ENCODE data around the gene AGBL4.

Gene AGBL4

DNA sequence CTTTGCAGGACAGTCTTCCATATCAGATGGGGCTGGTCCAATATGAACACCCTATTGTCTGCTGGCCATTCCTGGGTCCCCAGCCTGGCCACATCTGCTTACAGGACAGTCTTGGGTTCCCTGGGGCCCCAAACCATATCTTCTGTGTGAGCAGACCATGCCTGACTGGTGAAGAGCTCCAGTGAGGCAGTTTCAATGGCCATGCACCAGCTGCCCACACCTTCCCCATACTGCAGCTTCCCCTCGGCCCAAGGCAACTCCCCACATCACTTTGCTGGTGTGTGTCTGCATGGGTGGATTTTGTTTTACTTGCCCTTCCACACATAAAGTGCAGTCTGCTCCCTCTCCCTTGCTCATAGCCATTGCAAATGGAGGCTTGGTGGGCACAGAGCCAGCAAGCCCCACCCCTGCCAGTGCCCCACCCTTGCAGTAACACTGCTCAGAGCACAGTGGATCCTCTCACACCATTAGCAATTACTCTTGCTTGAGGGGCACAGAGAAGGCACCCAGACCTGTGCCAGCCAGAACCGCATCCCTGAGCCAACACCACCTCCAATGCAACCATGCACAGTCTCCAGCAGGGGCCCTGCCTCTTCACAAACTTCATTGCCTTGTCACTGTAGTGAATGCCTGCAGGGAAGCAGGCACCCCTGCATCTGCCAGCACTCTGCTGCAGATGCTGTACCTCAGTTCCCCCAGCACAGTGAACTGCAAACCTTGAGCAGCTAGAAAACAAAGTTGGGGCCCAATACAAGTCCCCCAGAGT lies 772.6 kb downstream of the AGBL4 start:
- no peak overlapping the region for H3K14ac ChIP-seq (ENCODE audit: low read length in 2 of 2)
- H2AK5ac ChIP-seq (ENCODE audit: low read length, severe bottlenecking), result no peak overlapping the region
- H3K27ac ChIP-seq (ENCODE audit: low read length, poor library complexity, severe bottlenecking), result no peak overlapping the region
- H3K9ac ChIP-seq (ENCODE audit: low read length), result no peak overlapping the region
- no peak overlapping the region for H3K4me2 ChIP-seq (ENCODE audit: low read length, poor library complexity, severe bottlenecking)
- no peak overlapping the region for H3K23ac ChIP-seq (ENCODE audit: low read length in 2 of 2)
- H3K4ac ChIP-seq (ENCODE audit: low read depth in 1 of 2, low read length in 2 of 2), result no peak overlapping the region
- H3K79me1 ChIP-seq (replicated peaks; ENCODE audit: low read length, poor library complexity, severe bottlenecking), result no peaks in the 10 kb centered on the region
- no peak overlapping the region for H3K18ac ChIP-seq (ENCODE audit: low read depth in 1 of 2, low read length in 2 of 2)
- no peaks in the 10 kb centered on the region for H3K27me3 ChIP-seq (ENCODE audit: control insufficient read depth in 1 of 2, insufficient read depth in 1 of 2, low read length in 2 of 2)
- H4K91ac ChIP-seq (ENCODE audit: low read length), result no peak overlapping the region
- no peak overlapping the region for H3K4me3 ChIP-seq (ENCODE audit: insufficient read depth in 1 of 2, low read depth in 1 of 2, low read length in 2 of 2)
- no peaks in the 10 kb centered on the region for H3K36me3 ChIP-seq (ENCODE audit: control insufficient read depth in 1 of 2, insufficient read depth in 2 of 2, low read depth in 1 of 2, low read length in 2 of 2)
- no peaks in the 10 kb centered on the region for H3K4me1 ChIP-seq (ENCODE audit: control insufficient read depth, insufficient read depth, low read depth, low read length)
- no peak overlapping the region for H2BK15ac ChIP-seq (ENCODE audit: low read depth, poor library complexity, severe bottlenecking)
- no peak overlapping the region for H2BK120ac ChIP-seq (ENCODE audit: low read depth, low read length)
- 55% methylated on average over 2 of the region's 2 CpGs for WGBS
- no peak overlapping the region for H4K8ac ChIP-seq (ENCODE audit: low read length)
- no peak overlapping the region for H2AFZ ChIP-seq (ENCODE audit: low read depth, low read length)
- no peak for DNase-seq
- H2BK12ac ChIP-seq (ENCODE audit: low read length in 2 of 2), result no peak overlapping the region
- peaks cover 48% of the 10 kb centered on the region for H3K9me3 ChIP-seq (ENCODE audit: control insufficient read depth, low read length)
- H2BK5ac ChIP-seq (ENCODE audit: low read depth, low read length, poor library complexity, severe bottlenecking), result no peak overlapping the region

DNA sequence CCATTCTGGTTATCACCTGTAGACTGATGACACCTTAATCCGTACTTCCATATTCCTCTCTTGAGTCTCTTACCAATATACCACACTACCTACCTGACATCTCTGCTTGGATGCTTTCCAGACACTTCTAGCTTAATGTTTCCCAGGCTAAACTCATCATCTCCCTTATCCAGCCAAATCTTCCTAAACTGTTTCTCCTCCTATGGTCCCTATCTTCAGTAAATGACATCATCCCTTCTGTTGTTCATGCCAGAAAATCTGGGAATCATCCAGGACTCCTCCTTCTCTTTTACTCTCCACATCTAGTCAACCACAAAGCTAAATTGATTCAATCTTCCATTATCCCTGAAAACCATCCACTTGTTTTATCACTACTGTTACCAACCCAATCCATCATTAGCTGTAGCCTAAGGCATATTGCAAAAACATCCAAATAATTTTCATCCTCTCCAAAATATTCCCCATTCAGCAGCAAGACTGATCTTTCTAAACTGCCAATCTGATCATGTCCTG lies 783.0 kb downstream of the AGBL4 start:
- Histone ChIP-seq H3K27ac (ENCODE audit: low read length, poor library complexity, severe bottlenecking) (no peak overlapping the region), H2AFZ (ENCODE audit: low read depth, low read length) (no peak overlapping the region), H3K4me1 (ENCODE audit: control insufficient read depth, insufficient read depth, low read depth, low read length) (no peaks in the 10 kb centered on the region), H3K18ac (ENCODE audit: low read depth in 1 of 2, low read length in 2 of 2) (no peak overlapping the region), H4K91ac (ENCODE audit: low read length) (no peak overlapping the region), H3K36me3 (ENCODE audit: control insufficient read depth in 1 of 2, insufficient read depth in 2 of 2, low read depth in 1 of 2, low read length in 2 of 2) (no peaks in the 10 kb centered on the region), H3K14ac (ENCODE audit: low read length in 2 of 2) (no peak overlapping the region), H3K9me3 (ENCODE audit: control insufficient read depth, low read length) (peaks cover 30% of the 10 kb centered on the region), H3K9ac (ENCODE audit: low read length) (no peak overlapping the region), H3K4ac (ENCODE audit: low read depth in 1 of 2, low read length in 2 of 2) (no peak overlapping the region), H3K4me2 (ENCODE audit: low read length, poor library complexity, severe bottlenecking) (no peak overlapping the region), H4K8ac (ENCODE audit: low read length) (no peak overlapping the region), H3K4me3 (ENCODE audit: insufficient read depth in 1 of 2, low read depth in 1 of 2, low read length in 2 of 2) (no peak overlapping the region), H2BK5ac (ENCODE audit: low read depth, low read length, poor library complexity, severe bottlenecking) (no peak overlapping the region), H2AK5ac (ENCODE audit: low read length, severe bottlenecking) (no peak overlapping the region), H2BK12ac (ENCODE audit: low read length in 2 of 2) (no peak overlapping the region), H2BK120ac (ENCODE audit: low read depth, low read length) (no peak overlapping the region), H3K23ac (ENCODE audit: low read length in 2 of 2) (no peak overlapping the region), H2BK15ac (ENCODE audit: low read depth, poor library complexity, severe bottlenecking) (no peak overlapping the region), H3K79me1 (replicated peaks; ENCODE audit: low read length, poor library complexity, severe bottlenecking) (no peaks in the 10 kb centered on the region), H3K27me3 (ENCODE audit: control insufficient read depth in 1 of 2, insufficient read depth in 1 of 2, low read length in 2 of 2) (no peaks in the 10 kb centered on the region)
- no peak for DNase-seq
- 55% methylated on average over 1 of the region's 1 CpG for WGBS

DNA sequence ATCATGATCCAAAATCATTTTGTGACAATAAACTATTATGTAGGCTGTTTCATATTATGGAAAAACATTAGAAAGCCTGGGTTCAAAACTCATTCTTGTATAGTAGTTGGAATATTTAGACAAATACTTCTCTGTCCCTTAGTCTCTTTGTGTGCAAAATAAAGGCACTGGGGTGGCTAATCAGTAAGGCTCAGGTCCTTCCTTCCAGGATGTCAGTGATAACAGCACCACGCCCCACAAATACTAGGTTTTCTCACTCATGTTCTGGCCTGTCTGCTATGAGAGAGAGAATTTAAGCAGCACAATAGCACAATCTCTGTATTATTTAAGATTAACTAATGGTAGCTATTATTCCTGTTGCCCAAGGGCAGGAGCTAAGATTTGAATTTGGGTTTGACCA lies 788.8 kb downstream of the AGBL4 start:
- no peak overlapping the region for H2AK5ac ChIP-seq (ENCODE audit: low read length, severe bottlenecking)
- H3K27me3 ChIP-seq (ENCODE audit: control insufficient read depth in 1 of 2, insufficient read depth in 1 of 2, low read length in 2 of 2), result no peaks in the 10 kb centered on the region
- peaks cover 20% of the 10 kb centered on the region for H3K9me3 ChIP-seq (ENCODE audit: control insufficient read depth, low read length)
- DNase-seq, result no peak
- no peak overlapping the region for H3K23ac ChIP-seq (ENCODE audit: low read length in 2 of 2)
- no peak overlapping the region for H4K8ac ChIP-seq (ENCODE audit: low read length)
- H3K4me3 ChIP-seq (ENCODE audit: insufficient read depth in 1 of 2, low read depth in 1 of 2, low read length in 2 of 2), result no peak overlapping the region
- no peaks in the 10 kb centered on the region for H3K4me1 ChIP-seq (ENCODE audit: control insufficient read depth, insufficient read depth, low read depth, low read length)
- H3K4ac ChIP-seq (ENCODE audit: low read depth in 1 of 2, low read length in 2 of 2), result no peak overlapping the region
- H4K91ac ChIP-seq (ENCODE audit: low read length), result no peak overlapping the region
- H2BK15ac ChIP-seq (ENCODE audit: low read depth, poor library complexity, severe bottlenecking), result no peak overlapping the region
- H3K14ac ChIP-seq (ENCODE audit: low read length in 2 of 2), result no peak overlapping the region
- H3K18ac ChIP-seq (ENCODE audit: low read depth in 1 of 2, low read length in 2 of 2), result no peak overlapping the region
- no peak overlapping the region for H3K9ac ChIP-seq (ENCODE audit: low read length)
- no peak overlapping the region for H2BK120ac ChIP-seq (ENCODE audit: low read depth, low read length)
- H3K36me3 ChIP-seq (ENCODE audit: control insufficient read depth in 1 of 2, insufficient read depth in 2 of 2, low read depth in 1 of 2, low read length in 2 of 2), result no peaks in the 10 kb centered on the region
- H2BK12ac ChIP-seq (ENCODE audit: low read length in 2 of 2), result no peak overlapping the region
- no peak overlapping the region for H2BK5ac ChIP-seq (ENCODE audit: low read depth, low read length, poor library complexity, severe bottlenecking)
- no peak overlapping the region for H3K4me2 ChIP-seq (ENCODE audit: low read length, poor library complexity, severe bottlenecking)
- no CpG with 5 or more reads among the region's 1 CpG for WGBS
- H3K27ac ChIP-seq (ENCODE audit: low read length, poor library complexity, severe bottlenecking), result no peak overlapping the region
- no peak overlapping the region for H2AFZ ChIP-seq (ENCODE audit: low read depth, low read length)
- H3K79me1 ChIP-seq (replicated peaks; ENCODE audit: low read length, poor library complexity, severe bottlenecking), result no peaks in the 10 kb centered on the region

DNA sequence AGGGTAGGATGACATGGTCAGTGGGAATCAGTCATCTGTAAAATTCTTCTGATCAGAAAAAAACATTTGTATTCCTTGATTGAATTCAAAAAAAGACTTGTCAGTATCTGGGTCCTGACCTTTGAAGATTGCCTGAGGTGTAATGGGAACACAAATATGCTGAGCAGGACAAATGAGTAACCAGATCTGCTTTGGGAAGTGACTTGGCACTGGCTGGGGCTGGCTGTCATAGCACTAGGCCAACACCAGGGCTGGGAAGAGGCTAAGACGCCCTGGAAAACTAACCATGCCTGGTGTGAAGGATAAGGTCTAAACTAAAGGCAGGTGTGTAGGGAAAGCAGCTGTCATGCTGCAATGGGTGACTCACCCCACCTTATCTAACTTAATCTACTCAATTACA lies 794.2 kb downstream of the AGBL4 start:
- H2AFZ ChIP-seq (ENCODE audit: low read depth, low read length), result no peak overlapping the region
- H2AK5ac ChIP-seq (ENCODE audit: low read length, severe bottlenecking), result no peak overlapping the region
- no peak overlapping the region for H2BK120ac ChIP-seq (ENCODE audit: low read depth, low read length)
- no peak overlapping the region for H2BK12ac ChIP-seq (ENCODE audit: low read length in 2 of 2)
- no peak overlapping the region for H4K91ac ChIP-seq (ENCODE audit: low read length)
- no peak for DNase-seq
- no peaks in the 10 kb centered on the region for H3K27me3 ChIP-seq (ENCODE audit: control insufficient read depth in 1 of 2, insufficient read depth in 1 of 2, low read length in 2 of 2)
- no peaks in the 10 kb centered on the region for H3K9me3 ChIP-seq (ENCODE audit: control insufficient read depth, low read length)
- H3K27ac ChIP-seq (ENCODE audit: low read length, poor library complexity, severe bottlenecking), result no peak overlapping the region
- no peaks in the 10 kb centered on the region for H3K36me3 ChIP-seq (ENCODE audit: control insufficient read depth in 1 of 2, insufficient read depth in 2 of 2, low read depth in 1 of 2, low read length in 2 of 2)
- no peak overlapping the region for H3K23ac ChIP-seq (ENCODE audit: low read length in 2 of 2)
- no peaks in the 10 kb centered on the region for H3K4me1 ChIP-seq (ENCODE audit: control insufficient read depth, insufficient read depth, low read depth, low read length)
- no peak overlapping the region for H3K9ac ChIP-seq (ENCODE audit: low read length)
- no peak overlapping the region for H3K4ac ChIP-seq (ENCODE audit: low read depth in 1 of 2, low read length in 2 of 2)
- no peaks in the 10 kb centered on the region for H3K79me1 ChIP-seq (replicated peaks; ENCODE audit: low read length, poor library complexity, severe bottlenecking)
- WGBS, result no CpG with 5 or more reads among the region's 1 CpG
- no peak overlapping the region for H3K4me2 ChIP-seq (ENCODE audit: low read length, poor library complexity, severe bottlenecking)
- no peak overlapping the region for H3K18ac ChIP-seq (ENCODE audit: low read depth in 1 of 2, low read length in 2 of 2)
- no peak overlapping the region for H4K8ac ChIP-seq (ENCODE audit: low read length)
- H3K4me3 ChIP-seq (ENCODE audit: insufficient read depth in 1 of 2, low read depth in 1 of 2, low read length in 2 of 2), result no peak overlapping the region
- no peak overlapping the region for H3K14ac ChIP-seq (ENCODE audit: low read length in 2 of 2)
- no peak overlapping the region for H2BK5ac ChIP-seq (ENCODE audit: low read depth, low read length, poor library complexity, severe bottlenecking)
- no peak overlapping the region for H2BK15ac ChIP-seq (ENCODE audit: low read depth, poor library complexity, severe bottlenecking)

Data from mesenchymal stem cell (in vitro differentiated cells and primary cell).